ENCODE results near the gene LCN15. TPM values are rescaled to one million over a fixed set of nuclear protein-coding genes. Genes with fewer than 3 reads are reported as not detected.

The LCN15 gene
- total RNA-seq, 4 donors from 2014 or later = not detected

GRCh38 chr9:136805207-136805740 lies 41.0 kb upstream of the LCN15 start:
- TF ChIP-seq CTCF (IDR thresholded peaks at IDR 0.05; ENCODE audit: low read depth) = no peak

DNA sequence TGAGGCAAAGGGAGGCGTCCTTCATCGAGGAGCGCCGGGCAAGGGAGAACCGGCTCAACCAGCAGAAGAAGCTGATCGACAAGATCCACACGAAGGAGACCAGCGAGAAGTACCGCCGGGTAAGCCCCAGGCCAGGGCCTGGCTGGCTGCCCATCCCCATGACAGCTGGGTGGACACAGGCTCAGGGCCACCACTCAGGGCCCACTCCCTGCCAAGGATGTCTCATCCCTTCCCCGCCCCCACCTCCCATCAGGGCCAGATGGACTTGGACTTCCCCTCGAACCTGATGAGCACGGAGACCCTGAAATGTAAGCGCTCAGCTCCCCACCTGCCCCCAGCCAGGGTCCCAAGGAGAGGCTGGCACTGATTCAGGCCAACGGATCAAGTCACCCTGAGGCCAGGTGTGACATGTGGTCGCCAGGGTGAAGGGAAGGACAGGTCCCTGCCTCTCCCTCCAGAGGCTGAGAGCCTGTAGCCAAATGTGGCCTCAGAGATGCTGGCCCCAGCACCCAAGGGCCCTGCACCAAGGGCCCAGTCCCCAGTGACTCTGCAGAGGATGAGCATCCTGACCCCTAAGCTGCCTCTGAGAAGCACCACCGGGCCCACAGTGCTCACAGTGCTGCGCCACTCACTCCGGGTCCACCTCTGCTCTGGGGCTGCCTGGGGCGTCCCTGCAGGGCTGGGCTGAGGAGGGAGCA lies 40.3 kb upstream of the LCN15 start:
- TF ChIP-seq CTCF (IDR thresholded peaks at IDR 0.05; ENCODE audit: low read depth) = no peak

GRCh38 chr9:136803551-136804508 lies 39.5 kb upstream of the LCN15 start:
- no peak for TF ChIP-seq CTCF (IDR thresholded peaks at IDR 0.05; ENCODE audit: low read depth)

DNA sequence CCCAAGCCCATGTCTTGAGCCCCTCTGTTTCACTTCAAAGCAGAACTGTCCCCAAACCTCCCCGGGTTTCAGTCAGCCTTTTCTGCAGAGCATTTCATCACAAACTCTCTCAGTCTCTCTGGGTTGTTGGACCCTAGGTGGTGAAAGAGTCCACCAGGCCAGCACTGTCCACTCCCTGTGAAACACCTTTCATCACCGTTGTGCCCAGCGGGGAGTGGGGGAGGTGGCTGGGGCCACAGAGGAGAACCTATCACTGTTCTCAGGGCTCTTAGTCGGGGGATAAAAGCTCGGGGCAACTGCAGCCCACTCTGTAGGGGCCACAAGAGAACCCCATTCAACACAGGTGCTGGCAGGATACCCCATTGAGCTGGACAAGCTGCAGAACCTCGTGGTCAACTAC lies 38.0 kb upstream of the LCN15 start:
- no peak for TF ChIP-seq CTCF (IDR thresholded peaks at IDR 0.05; ENCODE audit: low read depth)

- no peak for TF ChIP-seq CTCF (IDR thresholded peaks at IDR 0.05; ENCODE audit: low read depth)
Observed at GRCh38 chr9:136799854-136800657, 35.7 kb upstream of the LCN15 start.

GRCh38 chr9:136799079-136799853 lies 34.9 kb upstream of the LCN15 start:
- TF ChIP-seq CTCF (IDR thresholded peaks at IDR 0.05; ENCODE audit: low read depth) = no peak
